PC-3 (cell line): Measurements from ENCODE around the gene RAB14.

Experiments used
- EZH2 ChIP-seq: fragments of 300-600 bp; sonication (generic); IDR thresholded peaks from one replicate; pipeline ENCODE4 v1.6.1; 2017; ENCODE audit warnings: antibody characterized with exemption, mild to moderate bottlenecking, low read length; ENCODE audit not compliant: unreplicated experiment
- TF ChIP-seq, protein P1 (sequence below): fragments of 300-600 bp; sonication (generic); conservative IDR thresholded peaks from 2 replicates; pipeline ENCODE4 v1.5.1; 2017; ENCODE audit warnings: antibody characterized with exemption, low read depth, mild to moderate bottlenecking, low read length

GRCh38 chr9:121185178-121185745 is 16.4 kb downstream of the RAB14 start:
- TF ChIP-seq, protein P1, sequence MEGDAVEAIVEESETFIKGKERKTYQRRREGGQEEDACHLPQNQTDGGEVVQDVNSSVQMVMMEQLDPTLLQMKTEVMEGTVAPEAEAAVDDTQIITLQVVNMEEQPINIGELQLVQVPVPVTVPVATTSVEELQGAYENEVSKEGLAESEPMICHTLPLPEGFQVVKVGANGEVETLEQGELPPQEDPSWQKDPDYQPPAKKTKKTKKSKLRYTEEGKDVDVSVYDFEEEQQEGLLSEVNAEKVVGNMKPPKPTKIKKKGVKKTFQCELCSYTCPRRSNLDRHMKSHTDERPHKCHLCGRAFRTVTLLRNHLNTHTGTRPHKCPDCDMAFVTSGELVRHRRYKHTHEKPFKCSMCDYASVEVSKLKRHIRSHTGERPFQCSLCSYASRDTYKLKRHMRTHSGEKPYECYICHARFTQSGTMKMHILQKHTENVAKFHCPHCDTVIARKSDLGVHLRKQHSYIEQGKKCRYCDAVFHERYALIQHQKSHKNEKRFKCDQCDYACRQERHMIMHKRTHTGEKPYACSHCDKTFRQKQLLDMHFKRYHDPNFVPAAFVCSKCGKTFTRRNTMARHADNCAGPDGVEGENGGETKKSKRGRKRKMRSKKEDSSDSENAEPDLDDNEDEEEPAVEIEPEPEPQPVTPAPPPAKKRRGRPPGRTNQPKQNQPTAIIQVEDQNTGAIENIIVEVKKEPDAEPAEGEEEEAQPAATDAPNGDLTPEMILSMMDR, result no peak
- TF ChIP-seq EZH2, result no peak
